GM12878 (cell line): ENCODE data around the gene TRPV5. TPM values are rescaled to one million over a fixed set of nuclear protein-coding genes. Genes with fewer than 3 reads are reported as not detected.

Source experiments
- ATAC-seq: fragments of 200-7000 bp; cut with Tn5 transposase; 3 replicates; pipeline ENCODE4 v1.9.1; 2020; ENCODE audit warnings: mild to moderate bottlenecking, moderate library complexity
- BruUV-seq: library from RNA; stranded (reverse); fragments of 400-500 nt; replicated peaks from 2 replicates; lab custom pipeline; 2021; lab: Mats Ljungman, UMichigan
- CTCF ChIA-PET: fragments of 300-600 bp; sonication (Branson Sonifier 250); formaldehyde crosslinking; extraction: SDS; loops from one replicate; lab custom pipeline; 2021; ENCODE audit warnings: inconsistent platforms; lab: Yijun Ruan, JAX
- POLR2A ChIA-PET: fragments of 350-600 bp; formaldehyde crosslinking; extraction: SDS; loops from one replicate; lab custom pipeline; 2021; ENCODE audit warnings: inconsistent platforms; lab: Charles Lee
- RAD21 ChIA-PET: fragments of 300-600 bp; sonication (Branson Sonifier 250); formaldehyde crosslinking; loops from one replicate; lab custom pipeline; 2023; ENCODE audit warnings: antibody characterized with exemption; ENCODE audit not compliant: unreplicated experiment; lab: Charles Lee
- SMC1A ChIA-PET: fragments of 300-600 bp; sonication (Branson Sonifier 250); formaldehyde crosslinking; loops from one replicate; lab custom pipeline; 2023; ENCODE audit not compliant: unreplicated experiment, uncharacterized antibody; lab: Charles Lee
- DNase-seq: peaks from one replicate; pipeline ENCODE4 v3.0.0-alpha.2; 2011; ENCODE audit warnings: low read depth, low spot score
- FAIRE-seq: peaks from 3 replicates; lab custom pipeline; 2011; peaks lifted over from hg19 to GRCh38; lab: Jason Lieb, UNC
- H2AFZ ChIP-seq: 2 replicates; pipeline ENCODE4 v1.6.0; 2011; ENCODE audit warnings: low read depth, low read length, control low read depth; ENCODE audit not compliant: control insufficient read depth
- H3K27ac ChIP-seq: 2 replicates; pipeline ENCODE4 v1.5.1; 2011; ENCODE audit warnings: control low read depth; ENCODE audit not compliant: control insufficient read depth, insufficient read depth
- H3K27me3 ChIP-seq, 2 experiments: replicated peaks in 1 of 2; 2 replicates each; pipeline versions ENCODE4 v1.6.0 to v1.6.1; 2011; ENCODE audit warnings: low read length in 1 of 2; ENCODE audit not compliant: control insufficient read depth in 2 of 2, insufficient read depth in 2 of 2
- H3K36me3 ChIP-seq, 2 experiments: 2 replicates each; pipeline ENCODE4 v1.5.1; 2011; ENCODE audit warnings: low read length in 1 of 2; ENCODE audit not compliant: control insufficient read depth in 2 of 2, insufficient read depth in 2 of 2
- H3K4me1 ChIP-seq: 2 replicates; pipeline ENCODE4 v1.6.1; 2011; ENCODE audit warnings: mild to moderate bottlenecking, low read length, moderate library complexity, mixed read lengths; ENCODE audit not compliant: control insufficient read depth, insufficient read depth
- H3K4me2 ChIP-seq: 2 replicates; pipeline ENCODE4 v1.6.0; 2011; ENCODE audit warnings: control low read depth; ENCODE audit not compliant: control insufficient read depth, insufficient read depth
- H3K4me3 ChIP-seq: fragments of 200-600 bp; sonication (generic); 2 replicates; pipeline ENCODE4 v1.5.1; 2016
- H3K79me2 ChIP-seq: 2 replicates; pipeline ENCODE4 v1.6.0; 2011; ENCODE audit warnings: low read length; ENCODE audit not compliant: control insufficient read depth, insufficient read depth
- H3K9ac ChIP-seq: 2 replicates; pipeline ENCODE4 v1.8.0; 2011; ENCODE audit warnings: low read length, control low read depth, mixed read lengths; ENCODE audit not compliant: control insufficient read depth, insufficient read depth
- H3K9me3 ChIP-seq: replicated peaks from 3 replicates; pipeline ENCODE4 v1.5.1; 2011; ENCODE audit warnings: mild to moderate bottlenecking, low read length; ENCODE audit not compliant: control insufficient read depth, insufficient read depth
- H4K20me1 ChIP-seq: 2 replicates; pipeline ENCODE4 v1.6.0; 2011; ENCODE audit not compliant: control insufficient read depth, insufficient read depth
- EZH2 ChIP-seq: IDR thresholded peaks from 2 replicates; pipeline ENCODE4 v1.6.1; 2012; ENCODE audit warnings: low read depth, mild to moderate bottlenecking, control low read depth, inconsistent platforms, low read length, borderline replicate concordance; ENCODE audit not compliant: control insufficient read depth
- HDAC2 ChIP-seq: fragments of 200-600 bp; sonication (generic); IDR thresholded peaks from 2 replicates; pipeline ENCODE4 v1.6.1; 2017
- JUNB ChIP-seq: IDR thresholded peaks from 2 replicates; pipeline ENCODE4 v1.6.1; 2016; ENCODE audit warnings: antibody characterized with exemption, mild to moderate bottlenecking
- KDM1A ChIP-seq: fragments of 200-600 bp; sonication (generic); IDR thresholded peaks from 2 replicates; pipeline ENCODE4 v1.6.1; 2016; ENCODE audit warnings: borderline replicate concordance
- MYC ChIP-seq: IDR thresholded peaks from 2 replicates; pipeline ENCODE4 v1.6.1; 2011; ENCODE audit warnings: mild to moderate bottlenecking, low read length, moderate library complexity, inconsistent platforms; ENCODE audit not compliant: insufficient read depth, insufficient replicate concordance, insufficient read length, severe bottlenecking
- NFYA ChIP-seq: IDR thresholded peaks from 2 replicates; pipeline ENCODE4 v1.6.1; 2011; ENCODE audit warnings: low read depth, mild to moderate bottlenecking, low read length, improper control_type of control experiment, borderline replicate concordance
- POLR2AphosphoS5 ChIP-seq: IDR thresholded peaks from 2 replicates; pipeline ENCODE4 v1.6.1; 2011; ENCODE audit warnings: mild to moderate bottlenecking, low read length, inconsistent platforms
- RB1 ChIP-seq: fragments of 450-650 bp; formaldehyde crosslinking; IDR thresholded peaks from 2 replicates; pipeline ENCODE4 v1.6.1; 2017; ENCODE audit warnings: mild to moderate bottlenecking, borderline replicate concordance
- SMAD5 ChIP-seq: IDR thresholded peaks from 2 replicates; pipeline ENCODE4 v1.6.1; 2016; ENCODE audit warnings: antibody characterized with exemption, low read depth
- TARDBP ChIP-seq: IDR thresholded peaks from 2 replicates; pipeline ENCODE4 v1.6.1; 2016; ENCODE audit warnings: borderline replicate concordance
- ZBTB11 ChIP-seq: fragments of 450-650 bp; formaldehyde crosslinking; IDR thresholded peaks from 2 replicates; pipeline ENCODE4 v1.5.0; 2022; ENCODE audit warnings: mild to moderate bottlenecking, missing genetic modification characterization
- ZNF384 ChIP-seq: IDR thresholded peaks from 2 replicates; pipeline ENCODE4 v1.6.1; 2012; ENCODE audit warnings: low read depth, mild to moderate bottlenecking, low read length, improper control_type of control experiment, borderline replicate concordance
- ZSCAN29 ChIP-seq: fragments of 450-650 bp; IDR thresholded peaks from 2 replicates; pipeline ENCODE4 v1.6.1; 2017; ENCODE audit warnings: mild to moderate bottlenecking, moderate library complexity
- WGBS: methylation state at CpG from one replicate; pipeline ENCODE4 v1.1.6; 2016; ENCODE audit warnings: low lambda C conversion rate; ENCODE audit not compliant: insufficient replicate concordance, insufficient coverage; ENCODE audit errors: missing lambda C conversion rate; 5-methylcytosine and 5-hydroxymethylcytosine counted together
- in situ Hi-C: fragments of 300-500 bp; cut with MboI; formaldehyde crosslinking; loops from 9 replicates; pipeline ENCODE4 v1.14.3; 2018; ENCODE audit warnings: mixed read lengths
- intact Hi-C: fragments of 100-400 bp; cut with micrococcal nuclease; formaldehyde crosslinking; loops from one replicate; pipeline ENCODE4 v1.14.2; 2022; ENCODE audit not compliant: unreplicated experiment
- polyA plus RNA-seq, 11 experiments: library from polyadenylated mRNA; depleted of rRNA in 4 of 11; unstranded in 6 of 11; stranded (reverse) in 5 of 11; fragments of >200 nt; fragmentation: Nextera tagmentation in 4 of 11; fragmentation: Illumina TruSeq in 1 of 11; extraction: Ambion mirVana in 4 of 11; extraction: Trizol in 1 of 11; gene quantifications; 1 replicate in 1 of 11; 2 replicates in 10 of 11; pipeline versions ENCODE4 v1.2.1 to v1.2.3, GENCODE V29; 2011 to 2016; ENCODE audit warnings: inconsistent platforms in 2 of 11, missing spikeins in 2 of 11, low read depth in 1 of 11
- total RNA-seq, 4 experiments: library from RNA; depleted of rRNA in 3 of 4; stranded (reverse); fragments of >200 nt in 3 of 4; fragmentation: Illumina TruSeq in 1 of 4; extraction: Trizol in 1 of 4; gene quantifications; 2 replicates each; pipeline versions ENCODE4 v1.2.1 to v1.2.3, GENCODE V29; 2013 to 2021
- TF ChIP-seq, protein P1 (sequence below): fragments of 450-650 bp; IDR thresholded peaks from 2 replicates; pipeline ENCODE4 v1.6.1; 2018; ENCODE audit warnings: borderline replicate concordance, mild to moderate bottlenecking; ENCODE audit not compliant: partially characterized antibody
- TF ChIP-seq, protein P2 (sequence below): IDR thresholded peaks from 2 replicates; pipeline ENCODE4 v1.6.1; 2011; ENCODE audit warnings: low read depth, mild to moderate bottlenecking, low read length, moderate library complexity, borderline replicate concordance; ENCODE audit errors: extremely low read depth
- TF ChIP-seq, protein P3 (sequence below): fragments of 450-650 bp; IDR thresholded peaks from 2 replicates; pipeline ENCODE4 v1.6.1; 2016; ENCODE audit warnings: mild to moderate bottlenecking

The TRPV5 gene
- total and polyA plus RNA-seq, 10 of the 15 experiments (the other 5 are each of a cell fraction or from before 2014, with no cell fraction given), result not detected

DNA sequence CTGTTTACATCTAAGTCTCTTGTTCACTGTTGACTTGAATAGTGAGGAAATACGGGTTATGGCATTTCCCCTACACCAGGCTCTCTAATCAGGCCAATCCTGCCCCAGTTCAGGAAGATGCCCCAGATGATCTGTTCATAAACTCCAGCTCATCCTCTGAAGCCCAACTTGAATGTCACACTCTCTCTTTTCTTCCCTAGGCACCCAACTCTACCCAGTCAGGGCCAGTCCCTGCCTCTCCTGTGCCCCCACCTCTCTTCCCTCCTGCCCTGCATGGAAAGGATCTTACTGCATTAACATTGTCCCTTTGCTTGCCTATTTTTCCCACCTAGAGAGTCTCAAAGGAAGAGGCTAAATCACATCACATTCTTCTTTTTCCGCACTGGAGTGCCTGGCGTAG is 37.4 kb downstream of the TRPV5 start:
- CTCF ChIA-PET, result interaction anchor here (0.6 to 1.7 kb wide), 2 partner anchors 21 to 107 kb away, joined by 3 to 5 read pairs; no protein-coding TSS in a partner anchor
- Histone ChIP-seq H3K4me3 (no peak overlapping the region), H3K9ac (no peak overlapping the region), H2AFZ (no peak overlapping the region), H3K36me3 (no peaks in the 10 kb centered on the region), H3K4me2 (no peak overlapping the region), H3K79me2 (no peaks in the 10 kb centered on the region), H3K4me1 (no peaks in the 10 kb centered on the region), H3K27me3 (peaks cover 0 to 3% of the 10 kb centered on the region in 2 experiments; a peak in 3 of 4 replicates), H3K9me3 (no peaks in the 10 kb centered on the region), H3K27ac (no peak overlapping the region), H4K20me1 (no peaks in the 10 kb centered on the region)
- in situ Hi-C loops, result no loop called here
- 34% methylated on average over 3 of the region's 3 CpGs for WGBS
- ATAC-seq (no peak), DNase-seq (no peak), FAIRE-seq (no peak)
- intact Hi-C loops, result no loop called here
- SMC1A ChIA-PET, result interaction anchor here (0.7 kb wide), 1 partner anchor 1209 kb away, joined by 3 read pairs; no protein-coding TSS in a partner anchor
- POLR2A ChIA-PET, result no interaction called here
- no TSS peak for BruUV-seq
- RAD21 ChIA-PET, result no interaction called here
- TF ChIP-seq POLR2AphosphoS5 (no peak), RB1 (no peak), HDAC2 (no peak), ZSCAN29 (no peak), MYC (no peak), SMAD5 (no peak), JUNB (no peak), KDM1A (no peak), TARDBP (no peak), ZBTB11 (CRISPR knock-in tag) (no peak), EZH2 (no peak), NFYA (no peak), ZNF384 (no peak)
- TF ChIP-seq, protein P1, sequence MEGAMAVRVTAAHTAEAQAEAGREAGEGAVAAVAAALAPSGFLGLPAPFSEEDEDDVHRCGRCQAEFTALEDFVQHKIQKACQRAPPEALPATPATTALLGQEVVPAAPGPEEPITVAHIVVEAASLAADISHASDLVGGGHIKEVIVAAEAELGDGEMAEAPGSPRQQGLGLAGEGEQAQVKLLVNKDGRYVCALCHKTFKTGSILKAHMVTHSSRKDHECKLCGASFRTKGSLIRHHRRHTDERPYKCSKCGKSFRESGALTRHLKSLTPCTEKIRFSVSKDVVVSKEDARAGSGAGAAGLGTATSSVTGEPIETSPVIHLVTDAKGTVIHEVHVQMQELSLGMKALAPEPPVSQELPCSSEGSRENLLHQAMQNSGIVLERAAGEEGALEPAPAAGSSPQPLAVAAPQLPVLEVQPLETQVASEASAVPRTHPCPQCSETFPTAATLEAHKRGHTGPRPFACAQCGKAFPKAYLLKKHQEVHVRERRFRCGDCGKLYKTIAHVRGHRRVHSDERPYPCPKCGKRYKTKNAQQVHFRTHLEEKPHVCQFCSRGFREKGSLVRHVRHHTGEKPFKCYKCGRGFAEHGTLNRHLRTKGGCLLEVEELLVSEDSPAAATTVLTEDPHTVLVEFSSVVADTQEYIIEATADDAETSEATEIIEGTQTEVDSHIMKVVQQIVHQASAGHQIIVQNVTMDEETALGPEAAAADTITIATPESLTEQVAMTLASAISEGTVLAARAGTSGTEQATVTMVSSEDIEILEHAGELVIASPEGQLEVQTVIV, result no peak
- TF ChIP-seq, protein P2, sequence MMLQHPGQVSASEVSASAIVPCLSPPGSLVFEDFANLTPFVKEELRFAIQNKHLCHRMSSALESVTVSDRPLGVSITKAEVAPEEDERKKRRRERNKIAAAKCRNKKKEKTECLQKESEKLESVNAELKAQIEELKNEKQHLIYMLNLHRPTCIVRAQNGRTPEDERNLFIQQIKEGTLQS, result no peak
- TF ChIP-seq, protein P3, sequence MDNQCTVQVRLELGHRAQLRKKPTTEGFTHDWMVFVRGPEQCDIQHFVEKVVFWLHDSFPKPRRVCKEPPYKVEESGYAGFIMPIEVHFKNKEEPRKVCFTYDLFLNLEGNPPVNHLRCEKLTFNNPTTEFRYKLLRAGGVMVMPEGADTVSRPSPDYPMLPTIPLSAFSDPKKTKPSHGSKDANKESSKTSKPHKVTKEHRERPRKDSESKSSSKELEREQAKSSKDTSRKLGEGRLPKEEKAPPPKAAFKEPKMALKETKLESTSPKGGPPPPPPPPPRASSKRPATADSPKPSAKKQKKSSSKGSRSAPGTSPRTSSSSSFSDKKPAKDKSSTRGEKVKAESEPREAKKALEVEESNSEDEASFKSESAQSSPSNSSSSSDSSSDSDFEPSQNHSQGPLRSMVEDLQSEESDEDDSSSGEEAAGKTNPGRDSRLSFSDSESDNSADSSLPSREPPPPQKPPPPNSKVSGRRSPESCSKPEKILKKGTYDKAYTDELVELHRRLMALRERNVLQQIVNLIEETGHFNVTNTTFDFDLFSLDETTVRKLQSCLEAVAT, result no peak
